Smooth muscle cell (in vitro differentiated cells): Measurements from ENCODE around the gene CDK6. TPM values are rescaled to one million over a fixed set of nuclear protein-coding genes. Genes with fewer than 3 reads are reported as not detected.

Source experiments
- DNase-seq: peaks from one replicate; lab custom pipeline; 2025; ENCODE audit not compliant: unreplicated experiment; lab: John Stamatoyannopoulos, UW
- H2AFZ ChIP-seq: fragments of 200-600 bp; sonication (generic); 2 replicates; pipeline ENCODE4 v1.6.0; 2016; ENCODE audit warnings: antibody characterized with exemption, low read depth, mild to moderate bottlenecking
- H3F3A ChIP-seq: fragments of 200-600 bp; sonication (generic); 2 replicates; pipeline ENCODE4 v1.6.0; 2017; ENCODE audit warnings: antibody characterized with exemption, low read depth
- H3K27ac ChIP-seq: fragments of 200-600 bp; sonication (generic); 2 replicates; pipeline ENCODE4 v1.5.1; 2016; ENCODE audit warnings: low read depth, mild to moderate bottlenecking
- H3K27me3 ChIP-seq: fragments of 200-600 bp; sonication (generic); 2 replicates; pipeline ENCODE4 v1.6.1; 2016; ENCODE audit warnings: low read depth, mild to moderate bottlenecking
- H3K36me3 ChIP-seq: fragments of 200-600 bp; sonication (generic); 2 replicates; pipeline ENCODE4 v1.5.1; 2016; ENCODE audit warnings: low read depth
- H3K4me1 ChIP-seq: fragments of 200-600 bp; sonication (generic); 2 replicates; pipeline ENCODE4 v1.5.1; 2016; ENCODE audit warnings: low read depth
- H3K4me2 ChIP-seq: fragments of 200-600 bp; sonication (generic); 2 replicates; pipeline ENCODE4 v1.6.0; 2016; ENCODE audit warnings: mild to moderate bottlenecking
- H3K4me3 ChIP-seq: fragments of 200-600 bp; sonication (generic); 2 replicates; pipeline ENCODE4 v1.5.1; 2016; ENCODE audit warnings: mild to moderate bottlenecking
- H3K79me2 ChIP-seq: fragments of 200-600 bp; sonication (generic); 2 replicates; pipeline ENCODE4 v1.6.0; 2016; ENCODE audit warnings: low read depth, mild to moderate bottlenecking
- H3K9ac ChIP-seq: fragments of 200-600 bp; sonication (generic); 2 replicates; pipeline ENCODE4 v1.6.0; 2016; ENCODE audit warnings: low read depth
- H3K9me3 ChIP-seq: fragments of 200-600 bp; sonication (generic); replicated peaks from 2 replicates; pipeline ENCODE4 v1.5.1; 2016; ENCODE audit warnings: low read depth
- H4K20me1 ChIP-seq: fragments of 200-600 bp; sonication (generic); 2 replicates; pipeline ENCODE4 v1.6.0; 2016; ENCODE audit warnings: low read depth
- CTCF ChIP-seq: fragments of 200-600 bp; sonication (generic); IDR thresholded peaks from 2 replicates; pipeline ENCODE4 v1.5.1; 2017; ENCODE audit warnings: borderline replicate concordance, mild to moderate bottlenecking, antibody characterized with exemption; ENCODE audit not compliant: insufficient read depth, poor library complexity, severe bottlenecking
- WGBS: methylation state at CpG from one replicate; pipeline ENCODE4 v1.1.7; 2016; ENCODE audit warnings: low lambda C conversion rate; 5-methylcytosine and 5-hydroxymethylcytosine counted together
- polyA plus RNA-seq: library from polyadenylated mRNA; unstranded; fragments of >200 nt; fragmentation: Nextera tagmentation; extraction: Ambion mirVana; gene quantifications from 2 replicates; pipeline ENCODE4 v1.2.1, GENCODE V29; 2016
- total RNA-seq: library from RNA; depleted of rRNA; stranded (reverse); fragments of >200 nt; gene quantifications from 2 replicates; pipeline ENCODE4 v1.2.3, GENCODE V29; 2014

The CDK6 gene
- total and polyA plus RNA-seq, 2 experiments from 2014 or later: 34.2 to 99.2 TPM

- Histone ChIP-seq H3K9ac (peak overlapping the region; percentile 84), H3K79me2 (peaks cover 32% of the 10 kb centered on the region), H3K36me3 (no peaks in the 10 kb centered on the region), H2AFZ (peak overlapping the region; percentile 71), H3K4me3 (peak overlapping the region; percentile 91), H3K4me2 (peak overlapping the region; percentile 97), H3K27ac (peak overlapping the region; percentile 87), H3K4me1 (peaks cover 17% of the 10 kb centered on the region), H4K20me1 (peaks cover 18% of the 10 kb centered on the region), H3K9me3 (no peaks in the 10 kb centered on the region), H3F3A (peaks cover 5% of the 10 kb centered on the region), H3K27me3 (no peaks in the 10 kb centered on the region)
- under 1% methylated on average over 30 of the region's 32 CpGs for WGBS
- TF ChIP-seq CTCF: no peak
- DNase-seq: peak; percentile 32
These were observed 403 bp downstream of the CDK6 start for GRCh38 chr7:92835851-92836488.

GRCh38 chr7:92835261-92835850 is 1.0 kb downstream of the CDK6 start:
- H4K20me1 ChIP-seq: peaks cover 24% of the 10 kb centered on the region
- H3K36me3 ChIP-seq: no peaks in the 10 kb centered on the region
- H3K27ac ChIP-seq: peak overlapping the region; percentile 87
- peaks cover 38% of the 10 kb centered on the region for H3K79me2 ChIP-seq
- peak; percentile 33 for DNase-seq
- no peak for TF ChIP-seq CTCF
- peak overlapping the region; percentile 97 for H3K4me2 ChIP-seq
- H3K4me3 ChIP-seq: peak overlapping the region; percentile 91
- peaks cover 5% of the 10 kb centered on the region for H3F3A ChIP-seq
- no peaks in the 10 kb centered on the region for H3K27me3 ChIP-seq
- H3K9me3 ChIP-seq: no peaks in the 10 kb centered on the region
- peak overlapping the region; percentile 84 for H3K9ac ChIP-seq
- H3K4me1 ChIP-seq: peaks cover 17% of the 10 kb centered on the region
- under 1% methylated on average over 27 of the region's 43 CpGs for WGBS
- H2AFZ ChIP-seq: peak overlapping the region; percentile 71

- no peaks in the 10 kb centered on the region for H3K36me3 ChIP-seq
- H3K27me3 ChIP-seq: no peaks in the 10 kb centered on the region
- peak overlapping the region; percentile 91 for H3K4me3 ChIP-seq
- peaks cover 22% of the 10 kb centered on the region for H3K4me1 ChIP-seq
- H3K9ac ChIP-seq: peak overlapping the region; percentile 84
- H3K4me2 ChIP-seq: peak overlapping the region; percentile 97
- peaks cover 5% of the 10 kb centered on the region for H3F3A ChIP-seq
- peak overlapping the region; percentile 87 for H3K27ac ChIP-seq
- WGBS: 1% methylated on average over 46 of the region's 53 CpGs
- peak; percentile 33 for DNase-seq
- H4K20me1 ChIP-seq: peaks cover 31% of the 10 kb centered on the region
- peaks cover 45% of the 10 kb centered on the region for H3K79me2 ChIP-seq
- peak overlapping the region; percentile 71 for H2AFZ ChIP-seq
- no peaks in the 10 kb centered on the region for H3K9me3 ChIP-seq
- TF ChIP-seq CTCF: no peak
These were observed 1.7 kb downstream of the CDK6 start for GRCh38 chr7:92834507-92835260.
